Stimulated activated CD4-positive, alpha-beta T cell treated with anti-CD3 and anti-CD28 coated beads, Interleukin-15, amount 100 ng/mL, for 24 hours (primary cell): ENCODE data around the gene CUBN.

Source experiments
- DNase-seq: peaks from one replicate; pipeline ENCODE4 v3.0.0-alpha.2; 2020

Gene CUBN

DNA sequence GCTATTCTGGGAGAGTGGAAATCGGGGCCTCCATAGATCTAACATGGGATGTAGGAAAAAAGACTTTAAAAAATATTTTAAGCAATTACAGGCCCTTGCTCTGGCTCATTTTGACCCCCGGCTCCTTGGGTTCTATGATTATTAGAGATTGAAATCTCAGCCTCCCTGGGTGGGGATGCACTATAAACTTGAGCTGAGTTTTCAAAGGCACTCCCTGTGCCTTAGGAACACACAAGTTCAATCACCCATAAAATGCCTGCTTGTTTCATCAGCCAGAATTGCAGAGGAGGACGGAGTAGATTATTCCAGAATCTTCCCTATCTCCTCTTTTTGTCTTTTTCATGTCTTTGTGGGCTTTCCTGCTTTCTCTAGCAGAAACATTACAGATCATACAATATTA is 145.4 kb downstream of the CUBN start:
- DNase-seq, result no peak

DNA sequence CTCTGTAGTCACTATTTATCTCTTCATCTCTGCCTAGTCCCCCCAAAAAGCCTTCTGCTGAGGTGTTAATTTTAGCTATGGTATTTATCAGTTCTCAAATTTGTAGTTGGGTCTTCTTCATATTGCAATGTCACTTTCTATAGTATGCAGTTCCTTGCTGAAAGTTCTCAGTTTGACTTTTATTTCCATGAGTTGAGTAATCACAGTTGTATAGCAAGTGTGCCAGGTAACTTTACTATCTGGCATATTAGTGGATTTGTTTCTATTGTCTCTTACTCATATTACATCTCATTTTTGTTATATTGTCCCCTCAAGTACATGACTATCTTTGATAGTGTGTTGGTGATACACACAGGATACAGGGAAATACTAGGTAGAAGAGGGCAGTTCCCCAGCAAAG is 152.8 kb downstream of the CUBN start:
- no peak for DNase-seq

DNA sequence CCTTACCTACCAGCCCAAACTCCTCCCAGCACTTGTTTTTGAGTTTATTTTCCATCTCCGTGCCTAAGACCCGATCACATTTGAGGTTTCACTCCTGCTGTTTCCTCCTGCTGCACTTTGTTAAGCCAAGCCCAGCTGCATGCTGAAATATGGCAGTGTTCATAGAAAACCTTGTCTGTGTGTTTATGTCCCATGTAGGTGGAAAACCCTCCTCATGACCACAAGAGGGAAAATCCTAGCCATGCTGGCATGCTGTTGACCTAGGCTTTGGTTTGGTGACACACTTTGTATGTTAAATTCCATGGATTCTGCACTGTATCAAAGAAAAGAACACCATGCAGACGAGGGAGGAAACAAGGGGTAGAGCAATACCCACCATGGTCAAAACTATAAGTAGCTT is 154.4 kb downstream of the CUBN start:
- DNase-seq, result no peak

DNA sequence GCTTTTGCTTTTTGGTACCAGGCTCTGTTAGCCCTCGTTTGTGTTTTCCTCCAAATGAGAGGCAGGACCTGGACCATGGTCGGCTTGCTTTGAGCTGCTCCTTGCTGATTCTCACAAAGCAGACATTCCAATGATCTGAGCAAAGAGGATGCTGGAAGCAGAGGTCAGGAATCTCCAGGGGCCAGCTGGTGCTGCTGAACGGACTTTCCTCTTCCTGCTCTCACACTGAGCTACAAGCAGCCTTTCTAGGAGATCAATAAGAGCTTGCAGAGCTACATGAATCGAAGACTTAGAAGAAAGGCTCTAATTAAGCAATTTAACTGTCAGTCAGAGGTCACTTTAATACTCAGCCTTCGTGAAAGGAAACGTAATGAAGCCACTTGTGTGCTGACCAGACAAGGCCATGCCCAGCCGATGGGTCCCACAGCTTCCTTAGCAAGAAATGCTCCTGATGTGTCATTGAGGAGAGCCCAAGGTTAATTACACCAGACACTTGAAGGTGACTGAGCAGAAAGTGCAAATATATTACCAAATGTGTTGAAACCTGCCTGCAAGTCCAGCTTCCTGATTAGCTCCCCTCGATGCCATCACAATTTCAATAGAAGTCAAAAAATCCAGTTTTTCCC is 161.1 kb downstream of the CUBN start:
- no peak for DNase-seq

DNA sequence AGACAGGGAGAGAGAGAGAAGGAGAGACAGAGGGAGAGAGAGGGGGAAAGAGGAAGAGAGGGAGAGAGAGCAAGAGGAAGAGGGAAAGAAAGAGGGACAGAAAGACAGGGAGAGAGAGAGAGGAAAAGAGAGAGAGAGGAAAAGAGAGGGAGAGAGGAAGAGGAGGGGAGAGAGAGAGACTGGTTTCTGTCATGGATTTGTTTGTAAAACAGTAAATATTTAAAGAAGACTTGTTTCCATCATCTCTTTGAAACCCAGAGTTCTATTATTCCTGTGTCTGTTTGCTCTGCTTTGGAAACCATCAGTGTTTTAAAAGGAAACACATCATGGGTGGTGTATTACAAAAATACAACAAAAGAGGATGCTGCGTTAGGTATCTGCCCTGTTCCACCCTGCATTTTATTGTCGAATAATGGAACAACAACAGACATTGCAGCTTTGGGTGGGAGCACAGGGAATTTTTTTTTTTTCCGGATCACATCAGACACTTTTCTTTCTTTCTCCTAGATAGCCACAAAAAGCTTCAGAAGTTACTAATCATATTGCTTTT is 161.7 kb downstream of the CUBN start:
- no peak for DNase-seq

DNA sequence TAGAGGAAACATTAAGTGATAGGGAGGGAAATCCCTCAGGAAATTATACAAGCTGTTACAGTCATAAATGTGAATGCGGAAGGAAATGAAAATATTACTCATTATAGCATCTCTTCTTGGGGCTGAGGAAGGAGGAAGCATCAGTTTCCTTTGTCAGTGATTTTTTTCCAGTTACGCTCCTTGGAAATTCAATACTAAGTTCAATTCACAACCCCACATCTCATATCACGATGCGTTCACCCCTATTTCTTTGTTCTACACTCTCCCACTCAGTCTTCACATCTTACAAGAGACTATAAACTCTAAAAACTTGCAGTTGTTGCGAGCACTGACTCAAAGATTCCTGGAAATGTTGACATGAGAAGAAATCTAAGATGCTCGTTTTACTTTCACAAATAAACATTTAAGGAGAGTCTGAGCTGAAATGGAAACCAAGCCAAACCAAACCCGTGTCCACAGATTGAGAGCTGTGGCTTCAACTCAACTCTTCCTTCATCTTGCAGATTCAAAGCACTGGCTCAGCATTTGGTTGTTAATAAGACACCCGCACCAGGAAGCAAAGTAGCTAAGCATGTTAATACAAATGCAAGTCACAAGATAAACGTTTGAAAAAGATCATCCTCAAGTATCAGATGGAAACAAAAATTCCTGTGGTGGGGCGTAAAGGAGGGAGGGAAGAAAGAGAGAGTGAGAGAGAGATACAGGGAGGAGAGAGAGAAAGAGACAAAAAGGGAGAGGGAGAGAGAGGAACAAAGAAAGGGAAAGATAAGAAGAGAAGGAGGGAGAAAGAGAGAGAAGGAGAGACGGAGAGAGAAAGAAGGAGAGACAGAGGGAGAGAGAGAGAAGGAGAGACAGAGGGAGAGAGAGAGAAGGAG is 162.4 kb downstream of the CUBN start:
- DNase-seq, result no peak

DNA sequence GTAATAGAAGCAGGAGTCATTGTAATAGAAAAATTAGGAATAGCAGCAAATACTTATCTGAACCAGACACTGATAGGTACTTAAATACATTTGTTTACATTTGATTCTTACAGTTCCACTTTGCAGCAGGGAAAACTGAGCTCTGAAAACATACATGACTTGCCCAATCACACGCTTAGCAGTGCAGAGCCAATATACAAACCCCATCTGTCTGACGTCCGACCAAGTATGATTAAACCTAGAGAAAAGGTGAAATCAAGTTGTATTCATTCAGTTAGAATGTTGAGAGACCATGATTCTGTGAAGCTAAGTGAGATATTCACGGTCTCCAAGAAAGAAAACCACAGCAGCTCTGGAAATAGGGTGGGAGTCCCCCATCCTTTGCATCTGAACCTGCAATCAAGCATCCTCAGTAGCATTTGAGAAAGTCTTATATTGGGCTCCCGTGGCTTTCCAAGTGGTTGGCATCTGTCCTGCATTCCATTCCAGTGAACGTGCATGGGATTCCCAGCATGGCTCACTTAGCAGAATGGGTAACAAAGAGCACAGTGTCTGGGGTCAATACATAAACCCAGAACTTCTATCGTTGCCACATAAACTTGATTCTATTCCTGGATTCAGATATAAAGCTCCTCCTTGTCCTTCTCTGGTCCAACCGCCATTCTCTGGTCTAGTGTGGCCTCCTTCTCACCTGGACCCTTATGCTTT is 163.7 kb downstream of the CUBN start:
- DNase-seq, result no peak

DNA sequence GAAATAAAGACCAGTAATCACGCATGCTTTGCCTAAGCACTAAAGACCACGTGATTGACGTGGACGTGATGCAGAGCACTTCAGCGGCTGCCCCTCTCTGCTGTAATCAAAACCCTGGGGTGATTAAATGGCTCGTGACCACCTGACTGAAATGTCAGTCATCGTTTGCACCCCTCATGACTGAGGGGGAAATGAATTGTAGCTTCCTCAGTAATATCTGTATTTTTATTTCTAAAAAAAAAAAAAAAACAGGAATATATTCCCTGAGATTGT is 164.3 kb downstream of the CUBN start:
- no peak for DNase-seq

DNA sequence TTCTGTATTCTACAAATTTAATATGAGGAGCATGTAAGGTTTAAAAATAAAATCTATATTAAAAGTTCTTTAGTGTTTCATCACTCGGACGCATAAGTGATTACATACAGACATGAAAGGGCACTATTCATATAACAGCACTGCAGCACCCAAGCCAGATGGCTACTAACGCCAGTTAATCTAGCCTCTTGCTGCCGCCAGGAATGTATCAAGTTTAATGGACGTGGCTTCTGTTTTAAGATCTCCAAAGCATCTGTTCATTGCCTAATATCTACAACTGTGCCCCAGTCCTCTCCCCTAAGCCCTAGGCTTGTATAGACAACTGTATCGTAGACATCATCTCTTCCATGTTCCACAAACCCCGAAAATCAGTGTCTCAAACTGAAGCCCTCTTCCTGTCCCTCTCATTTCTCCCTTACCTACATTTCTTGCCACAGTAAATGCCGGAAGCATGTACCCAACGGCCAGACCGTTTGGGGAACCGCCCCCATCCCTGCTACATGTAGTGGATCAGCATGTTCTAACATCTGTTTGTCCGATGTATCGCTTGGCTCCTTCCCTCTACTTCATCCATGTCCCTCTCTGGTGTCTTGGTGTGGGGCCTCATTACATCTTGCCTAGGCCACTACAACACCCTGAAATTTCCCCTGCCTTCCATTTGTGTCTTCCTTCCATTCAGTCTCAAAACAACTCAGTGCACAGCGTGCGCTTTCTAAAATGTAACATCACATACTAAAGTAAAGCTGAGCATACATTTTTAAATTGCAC is 164.9 kb downstream of the CUBN start:
- no peak for DNase-seq

DNA sequence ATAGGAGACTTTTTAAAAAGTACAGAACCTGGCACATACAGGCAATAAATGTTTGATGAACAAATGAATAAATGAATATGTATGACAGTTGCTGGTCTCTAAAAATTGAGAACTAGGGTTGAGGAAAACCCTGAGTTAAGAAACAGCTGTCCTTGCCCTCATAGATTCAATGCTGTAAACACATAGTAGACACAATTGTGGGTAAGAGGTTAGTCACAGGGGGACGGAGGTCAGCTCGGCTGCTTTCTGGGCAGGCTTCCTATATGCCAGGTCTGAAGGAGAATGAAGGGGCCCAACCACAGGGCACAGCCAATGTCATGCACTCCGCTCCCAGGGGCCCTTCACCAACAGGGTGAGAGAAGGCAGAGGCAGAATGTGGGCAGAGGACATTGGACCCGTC is 169.1 kb downstream of the CUBN start:
- no peak for DNase-seq

DNA sequence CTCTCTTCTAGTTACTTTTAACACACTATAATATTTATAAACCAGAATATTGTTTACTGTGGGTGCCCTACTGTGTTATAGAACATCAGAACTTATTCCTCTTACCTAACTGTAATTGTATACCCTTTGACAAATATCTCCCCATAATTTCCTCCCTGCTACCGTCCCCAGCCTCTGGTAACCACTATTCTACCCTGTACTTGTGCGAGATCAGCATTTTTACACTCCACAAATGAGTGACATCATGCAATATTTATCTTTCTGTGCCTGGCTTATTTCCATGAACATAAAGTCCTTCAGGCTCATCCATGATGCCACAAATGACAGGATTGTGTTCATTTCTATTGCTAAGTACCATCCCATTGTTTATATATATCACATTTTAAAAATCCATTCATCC is 172.6 kb downstream of the CUBN start:
- no peak for DNase-seq

DNA sequence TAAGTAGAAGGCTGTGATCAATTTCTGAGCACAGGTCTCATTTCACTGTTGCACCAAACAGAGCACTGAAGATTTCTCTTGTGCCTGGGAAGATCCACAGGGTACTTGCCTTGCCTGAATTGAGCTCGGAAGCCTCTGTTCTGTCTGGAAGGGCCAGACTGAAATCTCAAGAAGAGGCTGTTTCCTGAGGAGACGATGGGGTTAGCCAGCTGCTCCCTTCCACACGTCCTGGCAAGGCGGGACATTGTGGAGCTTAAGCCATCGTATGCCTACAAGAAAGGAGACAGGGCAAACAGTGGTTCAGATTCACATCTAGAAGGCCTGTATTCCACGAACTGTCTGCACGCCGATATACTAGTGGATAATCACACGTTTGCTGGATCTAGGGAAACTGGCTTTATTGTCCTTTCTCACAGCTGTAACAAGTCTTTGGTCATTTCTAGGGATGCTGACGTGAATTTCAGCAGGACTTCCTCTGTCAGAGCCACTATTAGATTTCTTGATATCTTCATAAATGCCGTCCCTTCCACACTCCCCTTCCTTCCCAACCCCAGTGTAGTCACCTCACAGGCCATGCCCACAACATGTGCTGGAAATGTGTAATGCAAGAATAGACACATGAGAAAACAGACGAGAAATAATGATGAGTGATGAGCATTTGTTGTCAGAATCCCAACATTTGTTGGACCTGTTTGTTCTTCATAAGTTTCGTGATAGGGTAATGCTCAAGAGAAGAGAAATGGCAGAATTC is 175.2 kb downstream of the CUBN start:
- DNase-seq, result no peak

DNA sequence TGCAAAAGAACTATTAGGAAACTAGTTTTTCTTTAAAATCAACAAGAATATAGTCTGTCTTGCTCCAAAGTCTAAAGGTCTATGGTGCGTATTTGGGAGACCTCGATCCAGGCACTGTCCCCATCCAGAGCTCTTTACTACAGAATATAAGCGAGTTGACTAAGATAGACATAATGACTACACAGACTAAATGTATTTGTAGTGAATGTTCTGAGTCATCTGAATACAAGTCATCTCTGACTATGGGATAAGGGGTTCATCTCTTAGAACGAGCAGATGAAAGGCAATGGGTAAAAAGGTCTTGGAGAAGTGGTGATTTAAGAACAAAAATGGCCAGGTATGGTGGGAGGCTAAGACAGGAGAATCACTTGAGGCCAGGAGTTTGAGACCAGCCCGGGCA is 176.3 kb downstream of the CUBN start:
- DNase-seq, result no peak

DNA sequence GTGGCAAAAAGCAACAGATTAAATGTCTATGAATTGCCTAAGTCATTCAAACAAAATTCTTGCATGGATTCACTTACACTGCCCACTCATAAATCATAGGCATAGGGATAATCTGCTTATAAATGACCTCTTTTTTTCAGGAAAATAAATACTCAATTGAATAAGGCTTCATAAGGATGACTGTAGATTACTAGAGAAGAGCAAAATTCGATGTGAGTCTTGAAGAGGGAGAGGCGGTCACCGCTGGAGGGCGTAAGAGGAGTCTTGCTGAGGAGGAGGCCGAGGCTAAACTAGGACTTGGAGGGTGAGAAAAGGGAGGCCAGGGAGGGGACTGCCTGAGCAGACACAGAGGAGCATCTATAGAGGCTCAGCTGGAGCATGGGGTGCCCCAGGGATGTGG is 177.0 kb downstream of the CUBN start:
- no peak for DNase-seq

DNA sequence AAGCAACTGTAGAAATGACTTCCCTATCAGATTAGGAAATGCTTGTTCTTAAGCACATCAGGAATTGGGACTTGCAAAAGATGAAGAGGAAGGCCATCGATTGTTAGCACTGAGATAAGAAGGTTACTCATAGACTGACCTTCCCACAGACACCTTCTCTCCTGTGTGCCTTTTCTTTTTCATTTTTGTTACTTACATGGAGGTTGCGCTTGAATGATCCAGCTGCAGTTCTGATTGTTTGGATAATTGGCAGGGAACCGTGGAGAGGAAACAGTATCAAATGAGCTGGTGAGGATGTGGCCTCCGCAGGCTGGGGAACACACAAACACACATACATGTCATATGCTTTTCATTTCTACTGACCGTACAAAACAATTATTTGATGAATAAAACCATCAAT is 177.5 kb downstream of the CUBN start:
- no peak for DNase-seq

DNA sequence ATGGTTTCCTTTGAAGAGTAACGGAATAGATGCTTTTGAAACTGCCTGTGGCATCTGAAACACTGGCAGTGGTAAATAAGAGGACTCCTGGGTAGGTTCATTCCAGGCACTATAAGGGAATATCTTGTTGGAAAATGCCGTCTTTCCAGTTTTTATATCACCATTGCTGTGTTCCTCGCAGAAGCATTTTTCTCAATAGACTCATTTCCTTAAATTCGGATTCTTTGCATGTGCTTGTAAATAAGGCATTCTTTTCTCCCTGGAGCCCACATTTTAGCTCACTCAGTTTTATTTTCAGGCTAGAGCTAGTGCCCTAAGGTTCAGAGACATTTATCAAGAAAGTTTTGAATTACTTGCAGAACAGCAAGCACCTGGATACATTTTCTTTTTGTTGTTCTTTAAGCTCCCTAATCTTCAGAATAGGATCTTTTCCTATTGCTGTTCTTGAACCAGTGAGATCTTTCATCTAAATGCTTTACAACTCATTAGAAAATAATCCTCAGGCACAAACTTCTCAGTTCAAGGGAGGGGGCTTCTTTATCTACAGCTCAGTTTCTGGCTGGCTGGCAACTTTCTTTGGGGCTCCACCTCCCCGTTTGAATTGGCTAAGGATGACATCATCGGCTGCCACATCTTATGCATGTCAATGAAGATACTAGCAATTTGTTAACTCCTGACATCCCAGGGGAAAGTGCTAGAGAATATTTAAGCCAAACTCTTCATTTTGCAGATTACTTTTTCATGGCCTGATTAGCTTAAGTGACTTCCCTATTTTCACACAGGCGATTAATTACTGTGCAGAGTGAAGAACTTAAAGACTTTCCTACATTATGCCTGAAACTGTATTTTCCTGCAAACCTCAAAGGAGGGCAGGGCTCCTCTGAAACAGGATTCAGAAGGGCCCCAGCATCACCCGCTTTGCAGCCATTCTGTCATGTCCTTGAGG is 178.7 kb downstream of the CUBN start:
- peak; percentile 15 for DNase-seq

DNA sequence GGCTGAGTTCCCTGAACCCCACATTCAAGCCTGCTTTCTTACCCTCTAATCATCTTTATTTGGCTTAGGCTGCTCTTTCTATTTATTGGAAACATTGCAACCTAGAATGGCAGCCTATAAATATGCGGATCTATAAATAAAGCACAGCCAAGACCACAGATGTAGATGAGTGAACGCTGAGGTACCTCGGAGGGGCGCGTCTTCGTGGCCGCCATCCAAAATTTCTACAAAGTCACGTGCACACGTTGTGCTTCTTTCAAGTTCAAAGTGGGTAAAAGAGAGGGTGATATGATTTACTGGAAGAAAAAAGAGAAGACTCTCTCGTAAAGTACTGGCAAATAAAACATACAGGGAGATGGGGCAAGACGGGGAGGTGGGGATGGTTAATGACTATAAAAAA is 179.8 kb downstream of the CUBN start:
- no peak for DNase-seq

DNA sequence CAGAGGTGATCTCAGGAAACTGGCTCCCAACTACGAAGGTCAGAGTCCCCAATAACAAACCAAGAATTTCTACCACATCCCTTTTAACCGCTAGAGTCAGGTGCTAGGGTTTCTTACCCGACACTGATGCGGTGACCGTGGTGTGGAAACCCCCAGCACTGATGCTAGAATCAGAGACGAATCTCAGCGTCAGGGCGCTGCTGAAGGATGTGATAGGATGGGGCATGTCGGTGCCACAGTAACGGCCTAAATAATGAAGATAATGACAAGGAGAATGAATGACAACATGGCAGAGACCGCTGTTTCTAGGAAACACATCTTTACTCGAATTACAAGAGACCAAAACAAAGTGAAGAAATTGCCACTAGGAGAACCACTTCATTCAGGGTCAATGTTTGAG is 181.2 kb downstream of the CUBN start:
- no peak for DNase-seq

DNA sequence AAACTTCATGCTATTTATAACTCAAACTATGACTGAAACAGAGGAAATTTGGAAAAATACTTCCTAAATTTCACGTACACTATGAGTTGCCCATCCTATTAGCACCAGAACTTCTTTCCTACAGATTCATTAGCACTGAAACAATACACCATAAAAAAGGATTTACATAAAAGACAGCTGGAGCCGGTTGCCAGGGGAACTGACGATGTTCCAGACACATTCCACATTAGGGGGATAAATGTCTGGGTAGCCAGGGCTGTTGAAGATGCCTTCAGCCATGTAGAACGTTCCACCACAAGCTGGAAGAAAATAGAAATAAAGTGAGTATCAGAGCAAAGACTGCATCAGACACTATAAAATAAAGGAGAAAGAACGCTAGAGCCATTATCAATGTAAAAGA is 182.5 kb downstream of the CUBN start:
- DNase-seq, result no peak

DNA sequence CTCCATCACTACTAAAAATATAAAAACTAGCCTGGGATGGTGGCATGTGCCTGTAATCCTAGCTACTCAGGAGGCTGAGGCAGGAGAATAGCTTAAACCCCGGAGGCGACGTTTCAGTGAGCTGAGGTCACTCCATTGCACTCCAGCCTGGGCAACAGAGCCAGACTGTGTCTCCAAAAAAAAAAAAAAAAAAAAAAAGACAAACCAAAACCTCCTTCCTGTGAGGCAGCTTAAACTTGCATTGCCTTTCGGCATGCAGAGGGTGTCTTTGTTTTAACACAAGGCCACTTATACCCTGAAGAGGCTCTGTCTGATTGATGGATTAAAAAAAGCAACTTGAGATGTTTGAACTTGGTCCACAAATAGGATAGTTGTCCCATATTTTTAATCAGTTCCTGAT is 184.0 kb downstream of the CUBN start:
- DNase-seq, result no peak

DNA sequence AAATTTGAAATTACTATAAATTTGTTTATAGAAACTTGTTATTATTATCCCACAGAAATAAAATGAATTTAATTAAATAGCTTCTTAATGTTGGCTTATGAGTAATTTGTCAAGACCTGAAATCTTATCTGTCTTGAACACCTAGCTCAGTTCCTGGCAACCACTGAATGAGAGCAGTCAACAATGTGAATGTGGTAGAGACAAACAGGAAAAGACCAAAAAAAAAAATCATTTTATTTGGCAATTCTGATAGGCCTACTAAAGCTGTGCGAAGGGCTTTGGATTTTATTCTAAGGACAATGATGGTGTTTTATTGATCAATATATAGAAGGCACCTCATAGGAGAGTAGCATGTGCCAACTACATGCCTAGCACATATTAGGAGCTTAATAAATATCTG is 184.6 kb downstream of the CUBN start:
- DNase-seq, result no peak
